Tibial nerve (tissue), 4 donors: ENCODE measurements around the gene LYRM4.

Experiments
- CTCF ChIP-seq, 5 experiments: fragments of 200-600 bp in 3 of 5; fragments of 450-650 bp in 2 of 5; sonication (generic) in 3 of 5; IDR thresholded peaks; one replicate each; pipeline ENCODE4 v1.5.1; 2016 to 2019; ENCODE audit warnings: antibody characterized with exemption in 5 of 5, mild to moderate bottlenecking in 3 of 5, moderate library complexity in 2 of 5
- EP300 ChIP-seq, 2 donors: sonication (generic); formaldehyde crosslinking; IDR thresholded peaks; one replicate each; pipeline ENCODE4 v1.6.1; 2017; ENCODE audit warnings: antibody characterized with exemption in 2 of 2, mild to moderate bottlenecking in 1 of 2
- POLR2A ChIP-seq, 2 donors: fragments of 450-650 bp; IDR thresholded peaks; one replicate each; pipeline ENCODE4 v1.6.1; 2017; ENCODE audit warnings: antibody characterized with exemption in 2 of 2, mild to moderate bottlenecking in 2 of 2, moderate library complexity in 2 of 2

- TF ChIP-seq CTCF (IDR thresholded peaks at IDR 0.05) (no peak), POLR2A (IDR thresholded peaks at IDR 0.05) (no peak), EP300 (IDR thresholded peaks at IDR 0.05) (no peak)
These were observed 121.5 kb downstream of the LYRM4 start for GRCh38 chr6:5138995-5139827.
